ENCODE measurements around the gene CASZ1. TPM values are rescaled to one million over a fixed set of nuclear protein-coding genes. Genes with fewer than 3 reads are reported as not detected.

Gene CASZ1
- polyA plus RNA-seq, 1 experiment, result 0.06 TPM

DNA sequence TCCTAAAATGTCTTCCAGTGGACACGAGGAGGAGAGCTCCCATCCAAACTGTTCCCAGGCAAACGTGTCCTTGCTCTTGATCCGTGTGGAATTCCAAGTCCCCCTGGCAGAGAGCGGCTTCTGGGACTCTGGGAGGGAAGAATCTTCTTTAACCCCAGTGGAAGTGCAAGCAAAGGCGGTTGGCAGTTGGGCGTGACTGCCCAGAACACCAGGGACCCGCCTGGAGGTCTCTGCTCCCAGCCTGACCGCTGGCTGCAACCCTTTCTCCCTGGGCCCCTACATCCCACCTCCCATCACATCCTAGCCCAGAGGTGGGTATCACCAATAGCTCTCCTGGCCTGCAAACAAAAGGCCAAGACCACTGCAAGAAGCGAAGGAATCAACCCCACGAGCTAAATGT, 17.8 kb downstream of the CASZ1 start:
- Histone ChIP-seq H3K27ac (ENCODE audit: low read depth, low read length) (no peak overlapping the region), H3K9me3 (ENCODE audit: control insufficient read depth, insufficient read depth, low read length) (peaks cover 4% of the 10 kb centered on the region; the same call in 1 of the 2 replicates), H3K4me3 (ENCODE audit: low read depth, low read length) (no peak overlapping the region), H3K27me3 (ENCODE audit: control insufficient read depth, insufficient read depth, low read length) (peaks cover 53% of the 10 kb centered on the region)
- POLR2A ChIA-PET, result no interaction called here
- CTCF ChIA-PET, result no interaction called here
- DNase-seq (ENCODE audit: low read depth, low spot score), result no peak
- TF ChIP-seq, protein P1, sequence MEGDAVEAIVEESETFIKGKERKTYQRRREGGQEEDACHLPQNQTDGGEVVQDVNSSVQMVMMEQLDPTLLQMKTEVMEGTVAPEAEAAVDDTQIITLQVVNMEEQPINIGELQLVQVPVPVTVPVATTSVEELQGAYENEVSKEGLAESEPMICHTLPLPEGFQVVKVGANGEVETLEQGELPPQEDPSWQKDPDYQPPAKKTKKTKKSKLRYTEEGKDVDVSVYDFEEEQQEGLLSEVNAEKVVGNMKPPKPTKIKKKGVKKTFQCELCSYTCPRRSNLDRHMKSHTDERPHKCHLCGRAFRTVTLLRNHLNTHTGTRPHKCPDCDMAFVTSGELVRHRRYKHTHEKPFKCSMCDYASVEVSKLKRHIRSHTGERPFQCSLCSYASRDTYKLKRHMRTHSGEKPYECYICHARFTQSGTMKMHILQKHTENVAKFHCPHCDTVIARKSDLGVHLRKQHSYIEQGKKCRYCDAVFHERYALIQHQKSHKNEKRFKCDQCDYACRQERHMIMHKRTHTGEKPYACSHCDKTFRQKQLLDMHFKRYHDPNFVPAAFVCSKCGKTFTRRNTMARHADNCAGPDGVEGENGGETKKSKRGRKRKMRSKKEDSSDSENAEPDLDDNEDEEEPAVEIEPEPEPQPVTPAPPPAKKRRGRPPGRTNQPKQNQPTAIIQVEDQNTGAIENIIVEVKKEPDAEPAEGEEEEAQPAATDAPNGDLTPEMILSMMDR (IDR thresholded peaks at IDR 0.05; ENCODE audit: low read depth, low read length), result no peak

DNA sequence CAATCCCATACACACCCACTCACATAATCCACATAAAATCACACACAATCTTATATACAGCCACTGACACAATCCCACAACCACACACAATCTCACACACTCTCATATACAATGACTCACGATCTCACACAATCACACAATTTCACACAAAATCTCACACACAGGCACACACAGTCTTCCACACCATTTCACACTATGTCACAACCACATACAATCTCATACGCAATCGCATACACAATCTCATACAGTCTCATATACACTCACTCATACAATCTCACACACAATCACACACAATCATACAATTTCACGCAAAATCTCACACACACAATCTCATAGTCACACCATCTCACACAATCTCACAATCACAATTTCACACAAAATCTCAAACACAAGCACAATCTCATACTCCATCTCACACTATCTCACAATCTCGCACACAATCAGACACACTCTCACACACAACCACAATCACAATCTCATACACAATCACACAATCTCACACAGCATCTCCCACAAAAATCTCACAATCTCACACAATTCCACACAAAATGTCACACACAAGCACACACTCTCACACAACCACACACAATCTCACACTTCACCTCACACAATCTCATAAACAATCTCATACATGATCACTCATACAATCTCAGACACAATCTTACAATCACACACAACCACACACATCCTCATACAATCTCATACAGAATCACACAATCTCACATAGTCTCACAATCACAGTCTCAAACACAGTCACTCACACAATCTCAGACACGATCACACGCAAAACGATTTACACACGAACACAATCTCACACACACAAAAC, 18.5 kb downstream of the CASZ1 start:
- no peak overlapping the region for H3K27ac ChIP-seq (ENCODE audit: low read depth, low read length)
- POLR2A ChIA-PET, result no interaction called here
- H3K9me3 ChIP-seq (ENCODE audit: control insufficient read depth, insufficient read depth, low read length), result peaks cover 4% of the 10 kb centered on the region; the same call in 1 of the 2 replicates
- no peak overlapping the region for H3K4me3 ChIP-seq (ENCODE audit: low read depth, low read length)
- CTCF ChIA-PET, result no interaction called here
- peaks cover 52% of the 10 kb centered on the region for H3K27me3 ChIP-seq (ENCODE audit: control insufficient read depth, insufficient read depth, low read length)
- DNase-seq (ENCODE audit: low read depth, low spot score), result no peak
- TF ChIP-seq, protein P1 (IDR thresholded peaks at IDR 0.05; ENCODE audit: low read depth, low read length), result no peak

DNA sequence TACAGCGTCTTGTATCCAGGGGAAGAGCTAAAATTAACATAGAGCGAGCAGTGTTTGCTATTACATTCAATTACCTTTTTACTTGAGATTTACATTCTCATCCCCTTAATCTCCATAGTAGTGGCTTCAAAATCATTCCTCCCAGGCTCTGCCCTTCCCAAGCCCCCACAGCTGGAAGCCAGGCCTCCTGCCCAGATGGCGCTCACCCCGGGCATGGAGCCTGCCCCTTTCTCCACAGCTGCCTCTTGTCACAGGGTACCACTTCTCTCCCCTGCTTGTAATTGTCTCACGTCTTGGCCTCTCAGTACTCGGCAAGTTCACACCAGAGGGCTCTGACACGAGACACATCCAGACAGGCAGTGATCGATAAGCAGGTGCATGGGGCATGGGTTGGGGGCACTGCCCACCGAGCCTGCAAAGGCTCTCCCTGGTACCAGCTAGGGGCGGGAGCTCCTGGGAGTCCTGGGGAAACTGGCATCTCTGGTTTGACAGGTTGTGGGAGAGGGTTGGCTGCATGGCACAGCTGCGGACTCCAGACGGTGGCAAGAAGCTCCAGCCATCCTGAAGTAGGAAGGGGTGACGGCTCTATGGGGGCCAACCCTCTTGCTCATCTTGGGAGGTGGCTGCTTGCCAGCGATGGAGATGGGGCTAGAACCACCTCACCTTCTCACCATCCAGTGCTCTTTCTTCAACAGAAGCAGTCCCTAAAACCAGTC, 20.1 kb downstream of the CASZ1 start:
- CTCF ChIA-PET, result no interaction called here
- no peak for DNase-seq (ENCODE audit: low read depth, low spot score)
- peaks cover 4% of the 10 kb centered on the region; the same call in 1 of the 2 replicates for H3K9me3 ChIP-seq (ENCODE audit: control insufficient read depth, insufficient read depth, low read length)
- peaks cover 50% of the 10 kb centered on the region for H3K27me3 ChIP-seq (ENCODE audit: control insufficient read depth, insufficient read depth, low read length)
- no peak overlapping the region for H3K4me3 ChIP-seq (ENCODE audit: low read depth, low read length)
- POLR2A ChIA-PET, result no interaction called here
- TF ChIP-seq, protein P1 (IDR thresholded peaks at IDR 0.05; ENCODE audit: low read depth, low read length), result no peak
- H3K27ac ChIP-seq (ENCODE audit: low read depth, low read length), result no peak overlapping the region

DNA sequence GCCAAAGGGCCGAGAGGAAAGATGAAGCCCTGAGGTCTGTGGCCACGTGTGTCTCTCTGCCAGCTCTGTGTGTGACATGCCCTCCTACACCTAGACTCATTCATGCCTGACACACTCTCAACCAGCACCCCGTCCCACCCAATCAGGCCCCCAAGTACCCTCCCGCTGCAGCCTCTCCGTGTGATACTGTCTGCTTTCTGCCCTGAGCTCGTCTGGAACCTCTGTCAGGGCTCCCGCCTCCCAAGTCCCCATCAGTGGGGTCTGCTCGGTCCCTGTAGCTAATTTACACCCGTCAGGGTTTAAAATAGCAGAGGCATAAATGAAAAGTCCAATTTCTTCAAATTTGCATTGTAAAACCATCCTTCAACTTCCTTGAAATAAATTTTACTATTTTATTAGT, 20.7 kb downstream of the CASZ1 start:
- H3K27me3 ChIP-seq (ENCODE audit: control insufficient read depth, insufficient read depth, low read length), result peaks cover 47% of the 10 kb centered on the region
- no peak for DNase-seq (ENCODE audit: low read depth, low spot score)
- H3K4me3 ChIP-seq (ENCODE audit: low read depth, low read length), result no peak overlapping the region
- no peak overlapping the region for H3K27ac ChIP-seq (ENCODE audit: low read depth, low read length)
- TF ChIP-seq, protein P1 (IDR thresholded peaks at IDR 0.05; ENCODE audit: low read depth, low read length), result no peak
- ChIA-PET CTCF (no interaction called here), POLR2A (no interaction called here)
- H3K9me3 ChIP-seq (ENCODE audit: control insufficient read depth, insufficient read depth, low read length), result no peaks in the 10 kb centered on the region
